ENCODE measurements around the gene AGFG2. TPM values are rescaled to one million over a fixed set of nuclear protein-coding genes. Genes with fewer than 3 reads are reported as not detected.

AGFG2 gene
- total RNA-seq, 1 experiment from 2014 or later: 11.2 TPM

- peaks cover 1% of the 10 kb centered on the region; the same call in 1 of the 2 replicates for H3K27me3 Mint-ChIP-seq (ENCODE audit: low read depth)
Observed at GRCh38 chr7:100513212-100513810, 25.7 kb upstream of the AGFG2 start.

More at GRCh38 chr7:100513212-100513810, 25.7 kb upstream of the AGFG2 start:
- Histone ChIP-seq H2BK120ac (ENCODE audit: low read depth, low read length, poor library complexity, severe bottlenecking) (no peak overlapping the region), H4K20me1 (ENCODE audit: control insufficient read depth, insufficient read depth, insufficient read length) (no peaks in the 10 kb centered on the region), H2BK5ac (ENCODE audit: insufficient read length, low read length) (no peak overlapping the region), H3K56ac (ENCODE audit: insufficient read length, low read depth, low read length) (no peak overlapping the region), H3K4ac (ENCODE audit: low read depth, low read length) (no peak overlapping the region), H3K23me2 (ENCODE audit: insufficient read length, low read depth, low read length, poor library complexity, severe bottlenecking) (no peaks in the 10 kb centered on the region), H4K91ac (ENCODE audit: insufficient read length, low read depth, low read length) (no peak overlapping the region), H3K23ac (ENCODE audit: insufficient read length, low read depth, low read length) (no peak overlapping the region), H3T11ph (ENCODE audit: low read length) (no peak overlapping the region), H2AFZ (ENCODE audit: low read length) (no peak overlapping the region), H2BK20ac (ENCODE audit: low read depth, low read length, poor library complexity, severe bottlenecking) (no peak overlapping the region), H3K4me2 (ENCODE audit: insufficient read depth, insufficient read length, low read length) (no peak overlapping the region), H3K27ac (ENCODE audit: insufficient read length, low read depth, low read length) (no peak overlapping the region), H2AK5ac (ENCODE audit: insufficient read length, low read length) (no peak overlapping the region), H4K5ac (ENCODE audit: insufficient read length, low read depth, low read length) (no peak overlapping the region), H3K14ac (ENCODE audit: insufficient read depth, low read length) (no peak overlapping the region), H4K8ac (replicated peaks; ENCODE audit: insufficient read length, low read depth, low read length) (no peak overlapping the region), H2BK12ac (ENCODE audit: insufficient read length, low read depth, low read length) (no peak overlapping the region), H3K9ac (ENCODE audit: extremely low read depth, insufficient read length, low read length) (no peak overlapping the region), H3K18ac (ENCODE audit: insufficient read length, low read depth, low read length) (no peak overlapping the region), H3K9me3 (ENCODE audit: control insufficient read depth, low read depth, low read length) (no peaks in the 10 kb centered on the region), H3K4me1 (ENCODE audit: insufficient read depth, low read length) (no peaks in the 10 kb centered on the region), H3K79me2 (ENCODE audit: insufficient read depth, low read length) (no peaks in the 10 kb centered on the region), H3K79me1 (ENCODE audit: insufficient read depth, low read depth, low read length, poor library complexity, severe bottlenecking) (no peaks in the 10 kb centered on the region), H3K27me3 (ENCODE audit: insufficient read depth, low read length) (no peaks in the 10 kb centered on the region), H2BK15ac (ENCODE audit: low read depth, low read length) (no peak overlapping the region)
- WGBS (ENCODE audit: extremely low coverage, insufficient read length, low lambda C conversion rate): 100% methylated on average over 1 of the region's 9 CpGs
- H3K4me1 Mint-ChIP-seq: peaks cover 3 to 8% of the 10 kb centered on the region in 2 experiments; a peak in 3 of 4 replicates
- no peak overlapping the region for H3K27ac Mint-ChIP-seq
- no peak for TF ChIP-seq CTCF (conservative IDR thresholded peaks at IDR 0.05)
- no peak overlapping the region for H3K4me3 Mint-ChIP-seq
- DNase-seq: no peak
- 0 out of 5 replicates have a peak, but pooled peaks cover 0 to 3% of the 10 kb centered on the region in 2 experiments for H3K9me3 Mint-ChIP-seq
- no peaks in the 10 kb centered on the region for H3K36me3 Mint-ChIP-seq (ENCODE audit: insufficient read depth in 1 of 3, low read depth in 3 of 3)
